ENCODE measurements around the gene LY6G5C. TPM values are rescaled to one million over a fixed set of nuclear protein-coding genes. Genes with fewer than 3 reads are reported as not detected.

LY6G5C gene
- total RNA-seq, 4 donors from 2014 or later = 0.54 to 7.9 (median 0.83) TPM; not detected in 1

GRCh38 chr6:31631209-31631608, 49.7 kb downstream of the LY6G5C start:
- no peak overlapping the region for H3K27ac ChIP-seq
- no peaks in the 10 kb centered on the region for H3K4me1 ChIP-seq
- H3K27me3 ChIP-seq = no peaks in the 10 kb centered on the region
- TF ChIP-seq CTCF (IDR thresholded peaks at IDR 0.05) = no peak
- TF ChIP-seq POLR2A (IDR thresholded peaks at IDR 0.05) = no peak
- intact Hi-C loops (cut with DNase I) = no loop called here
- H3K9me3 ChIP-seq = no peaks in the 10 kb centered on the region
- no peak overlapping the region for H3K4me3 ChIP-seq (replicated peaks in 1 of 3)
- no peak for DNase-seq
- WGBS, 2 donors = 87 to 96% methylated on average over 9 to 12 of the region's 16 CpGs
- peaks cover 95 to 99% of the 10 kb centered on the region in 2 donors for H3K36me3 ChIP-seq

- TF ChIP-seq CTCF (IDR thresholded peaks at IDR 0.05) = no peak
- no peak for TF ChIP-seq POLR2A (IDR thresholded peaks at IDR 0.05)
- DNase-seq = no peak
- 93 to 94% methylated on average over 25 of the region's 25 CpGs for WGBS, 2 donors
- H3K27me3 ChIP-seq = no peaks in the 10 kb centered on the region
- no peaks in the 10 kb centered on the region for H3K9me3 ChIP-seq
- H3K4me3 ChIP-seq (replicated peaks in 1 of 3) = no peak overlapping the region
- intact Hi-C loops (cut with DNase I) = no loop called here
- no peaks in the 10 kb centered on the region for H3K4me1 ChIP-seq
- H3K36me3 ChIP-seq = peaks cover 95 to 99% of the 10 kb centered on the region in 2 donors
- no peak overlapping the region for H3K27ac ChIP-seq
These were observed 50.5 kb downstream of the LY6G5C start for GRCh38 chr6:31630177-31630934.

- no peak for DNase-seq
- H3K27ac ChIP-seq = no peak overlapping the region
- peaks cover 96 to 99% of the 10 kb centered on the region in 2 donors for H3K36me3 ChIP-seq
- no peak overlapping the region for H3K4me3 ChIP-seq (replicated peaks in 1 of 3)
- intact Hi-C loops (cut with DNase I) = no loop called here
- no peaks in the 10 kb centered on the region for H3K27me3 ChIP-seq
- TF ChIP-seq CTCF (IDR thresholded peaks at IDR 0.05) (no peak), POLR2A (IDR thresholded peaks at IDR 0.05) (no peak)
- 88 to 95% methylated on average over 7 of the region's 7 CpGs for WGBS, 2 donors
- no peaks in the 10 kb centered on the region for H3K9me3 ChIP-seq
- no peaks in the 10 kb centered on the region for H3K4me1 ChIP-seq
These were observed 51.9 kb downstream of the LY6G5C start for GRCh38 chr6:31629014-31629413.

GRCh38 chr6:31627690-31628287, 53.1 kb downstream of the LY6G5C start:
- no peak for DNase-seq
- Histone ChIP-seq H3K36me3 (peaks cover 87 to 95% of the 10 kb centered on the region in 2 donors), H3K4me1 (no peaks in the 10 kb centered on the region)

More at GRCh38 chr6:31627690-31628287, 53.1 kb downstream of the LY6G5C start:
- no peak overlapping the region for H3K27ac ChIP-seq
- H3K27me3 ChIP-seq = no peaks in the 10 kb centered on the region
- no peaks in the 10 kb centered on the region for H3K9me3 ChIP-seq
- 97 to 98% methylated on average over 19 of the region's 19 CpGs for WGBS, 2 donors
- H3K4me3 ChIP-seq (replicated peaks in 1 of 3) = no peak overlapping the region
- intact Hi-C loops (cut with DNase I) = no loop called here
- TF ChIP-seq POLR2A (IDR thresholded peaks at IDR 0.05) (no peak), CTCF (IDR thresholded peaks at IDR 0.05) (no peak)

All from thyroid gland (tissue), 4 donors.